HL-60 (cell line): Measurements from ENCODE around the gene PLA2G4E.

ENCODE experiments used
- DNase-seq, 2 experiments: peaks; one replicate each; pipeline ENCODE4 v3.0.0-alpha.2; 2010 to 2020; ENCODE audit warnings: low read depth in 1 of 2, low spot score in 1 of 2
- H3K27ac ChIP-seq: fragments of 250-450 bp; sonication (Bioruptor Pico); replicated peaks from 2 replicates; pipeline ENCODE4 v1.5.1; 2020; ENCODE audit warnings: mild to moderate bottlenecking, moderate library complexity
- H3K27me3 ChIP-seq: fragments of 250-450 bp; sonication (Bioruptor Pico); 2 replicates; pipeline ENCODE4 v1.5.1; 2021; ENCODE audit warnings: mild to moderate bottlenecking, moderate library complexity; ENCODE audit not compliant: insufficient read depth, poor library complexity, severe bottlenecking
- H3K4me3 ChIP-seq: replicated peaks from 2 replicates; pipeline ENCODE4 v1.5.1; 2011; ENCODE audit warnings: mild to moderate bottlenecking, control low read depth, low read length; ENCODE audit not compliant: insufficient read depth
- CTCF ChIP-seq: IDR thresholded peaks from one replicate; pipeline ENCODE4 v1.5.1; 2011; ENCODE audit warnings: low read length, control low read depth, inconsistent platforms; ENCODE audit not compliant: insufficient read depth
- GABPA ChIP-seq: IDR thresholded peaks from 2 replicates; pipeline ENCODE4 v1.6.1; 2012; ENCODE audit warnings: low read depth
- POLR2AphosphoS5 ChIP-seq: IDR thresholded peaks from 2 replicates; pipeline ENCODE4 v1.6.1; 2012; ENCODE audit warnings: low read depth
- SPI1 ChIP-seq: IDR thresholded peaks from 2 replicates; pipeline ENCODE4 v1.6.1; 2012; ENCODE audit warnings: low read depth, mild to moderate bottlenecking, borderline replicate concordance
- TF ChIP-seq, protein P1 (sequence below): IDR thresholded peaks from 2 replicates; pipeline ENCODE4 v1.6.1; 2012; ENCODE audit warnings: low read depth; ENCODE audit not compliant: insufficient replicate concordance

PLA2G4E gene

GRCh38 chr15:41971089-41971894 is 49.5 kb downstream of the PLA2G4E start:
- no peaks in the 10 kb centered on the region for H3K27me3 ChIP-seq
- DNase-seq = peak in 1 of 2 experiments; percentile 50
- H3K27ac ChIP-seq = no peak overlapping the region
- TF ChIP-seq GABPA = no peak
- no peak for TF ChIP-seq POLR2AphosphoS5
- TF ChIP-seq, protein P1, sequence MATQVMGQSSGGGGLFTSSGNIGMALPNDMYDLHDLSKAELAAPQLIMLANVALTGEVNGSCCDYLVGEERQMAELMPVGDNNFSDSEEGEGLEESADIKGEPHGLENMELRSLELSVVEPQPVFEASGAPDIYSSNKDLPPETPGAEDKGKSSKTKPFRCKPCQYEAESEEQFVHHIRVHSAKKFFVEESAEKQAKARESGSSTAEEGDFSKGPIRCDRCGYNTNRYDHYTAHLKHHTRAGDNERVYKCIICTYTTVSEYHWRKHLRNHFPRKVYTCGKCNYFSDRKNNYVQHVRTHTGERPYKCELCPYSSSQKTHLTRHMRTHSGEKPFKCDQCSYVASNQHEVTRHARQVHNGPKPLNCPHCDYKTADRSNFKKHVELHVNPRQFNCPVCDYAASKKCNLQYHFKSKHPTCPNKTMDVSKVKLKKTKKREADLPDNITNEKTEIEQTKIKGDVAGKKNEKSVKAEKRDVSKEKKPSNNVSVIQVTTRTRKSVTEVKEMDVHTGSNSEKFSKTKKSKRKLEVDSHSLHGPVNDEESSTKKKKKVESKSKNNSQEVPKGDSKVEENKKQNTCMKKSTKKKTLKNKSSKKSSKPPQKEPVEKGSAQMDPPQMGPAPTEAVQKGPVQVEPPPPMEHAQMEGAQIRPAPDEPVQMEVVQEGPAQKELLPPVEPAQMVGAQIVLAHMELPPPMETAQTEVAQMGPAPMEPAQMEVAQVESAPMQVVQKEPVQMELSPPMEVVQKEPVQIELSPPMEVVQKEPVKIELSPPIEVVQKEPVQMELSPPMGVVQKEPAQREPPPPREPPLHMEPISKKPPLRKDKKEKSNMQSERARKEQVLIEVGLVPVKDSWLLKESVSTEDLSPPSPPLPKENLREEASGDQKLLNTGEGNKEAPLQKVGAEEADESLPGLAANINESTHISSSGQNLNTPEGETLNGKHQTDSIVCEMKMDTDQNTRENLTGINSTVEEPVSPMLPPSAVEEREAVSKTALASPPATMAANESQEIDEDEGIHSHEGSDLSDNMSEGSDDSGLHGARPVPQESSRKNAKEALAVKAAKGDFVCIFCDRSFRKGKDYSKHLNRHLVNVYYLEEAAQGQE = no peak
- no peak for TF ChIP-seq CTCF
- TF ChIP-seq SPI1 = no peak
- peak overlapping the region; percentile 75 for H3K4me3 ChIP-seq

- no peak overlapping the region for H3K27ac ChIP-seq
- no peak overlapping the region for H3K4me3 ChIP-seq
- TF ChIP-seq SPI1 = no peak
- TF ChIP-seq CTCF = no peak
- TF ChIP-seq POLR2AphosphoS5 = no peak
- TF ChIP-seq, protein P1 = no peak
- no peak for TF ChIP-seq GABPA
- DNase-seq = no peak
- H3K27me3 ChIP-seq = no peaks in the 10 kb centered on the region
Measured at GRCh38 chr15:41970456-41970855, 50.4 kb downstream of the PLA2G4E start.

DNA sequence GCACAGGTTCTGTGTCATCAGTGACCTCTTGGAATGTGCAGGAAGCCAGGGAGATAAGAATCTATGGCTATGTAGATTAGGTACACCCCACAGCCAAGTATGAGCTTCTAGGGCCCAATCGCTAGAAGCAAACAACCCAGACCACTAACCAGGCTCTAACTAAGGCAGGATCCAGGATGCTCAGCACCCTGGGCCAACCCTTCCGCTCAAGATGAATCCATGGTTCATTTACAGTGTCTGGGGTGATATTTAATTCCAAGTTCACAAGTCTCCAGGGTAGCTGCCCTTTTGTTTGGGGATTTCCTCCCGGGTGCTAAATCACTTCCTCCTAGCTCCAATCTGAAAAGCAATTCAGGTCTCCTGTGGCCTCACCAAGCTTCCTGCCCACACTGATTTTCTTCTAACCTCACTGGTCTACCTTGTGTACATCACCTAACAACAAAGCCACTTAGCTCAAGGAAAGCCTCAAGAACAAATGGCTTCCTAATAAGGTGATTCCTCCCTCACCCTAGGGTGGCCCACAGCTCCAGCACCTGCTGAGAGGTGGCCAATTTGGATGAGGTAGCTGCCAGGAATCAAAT is 50.9 kb downstream of the PLA2G4E start:
- no peak for TF ChIP-seq GABPA
- TF ChIP-seq POLR2AphosphoS5 = peak; percentile 62; the same call in 1 of the 2 replicates
- peak; percentile 28; the same call in 1 of the 2 replicates for TF ChIP-seq SPI1
- DNase-seq = peak in 1 of 2 experiments; percentile 23
- Histone ChIP-seq H3K27me3 (no peaks in the 10 kb centered on the region), H3K4me3 (no peak overlapping the region), H3K27ac (no peak overlapping the region)

GRCh38 chr15:41968701-41969100 is 52.1 kb downstream of the PLA2G4E start:
- no peak for DNase-seq
- no peaks in the 10 kb centered on the region for H3K27me3 ChIP-seq
- H3K27ac ChIP-seq = no peak overlapping the region
- TF ChIP-seq GABPA (no peak), POLR2AphosphoS5 (no peak), SPI1 (no peak), CTCF (no peak)
- TF ChIP-seq, protein P1 = no peak
- H3K4me3 ChIP-seq = no peak overlapping the region
